Upper lobe of left lung (tissue), 4 donors: ENCODE measurements around the gene JCHAIN.

Experiments
- CTCF ChIP-seq, 6 experiments: fragments of 450-650 bp in 4 of 6; fragments of 200-600 bp in 2 of 6; sonication (generic) in 2 of 6; IDR thresholded peaks; one replicate each; pipeline ENCODE4 v1.5.1; 2016 to 2019; ENCODE audit warnings: antibody characterized with exemption in 6 of 6
- POLR2A ChIP-seq, 4 donors: fragments of 450-650 bp; IDR thresholded peaks; one replicate each; pipeline ENCODE4 v1.5.1; 2016 to 2017; ENCODE audit warnings: antibody characterized with exemption in 4 of 4, mild to moderate bottlenecking in 2 of 4
- POLR2AphosphoS5 ChIP-seq, 2 donors: sonication (generic); formaldehyde crosslinking; IDR thresholded peaks; one replicate each; pipeline ENCODE4 v1.5.1; 2017; ENCODE audit warnings: antibody characterized with exemption in 2 of 2

GRCh38 chr4:70709611-70710205 is 43.4 kb upstream of the JCHAIN start:
- TF ChIP-seq CTCF (IDR thresholded peaks at IDR 0.05): no peak
- no peak for TF ChIP-seq POLR2A (IDR thresholded peaks at IDR 0.05)
- TF ChIP-seq POLR2AphosphoS5 (IDR thresholded peaks at IDR 0.05): no peak
